Measurements from ENCODE around the gene PCK2.

Gene PCK2

GRCh38 chr14:24136684-24137528 is 42.8 kb downstream of the PCK2 start:
- DNase-seq (ENCODE audit: low read depth, low spot score): no peak

- DNase-seq (ENCODE audit: low read depth, low spot score): no peak
Observed at GRCh38 chr14:24137529-24138395, 43.7 kb downstream of the PCK2 start.

DNA sequence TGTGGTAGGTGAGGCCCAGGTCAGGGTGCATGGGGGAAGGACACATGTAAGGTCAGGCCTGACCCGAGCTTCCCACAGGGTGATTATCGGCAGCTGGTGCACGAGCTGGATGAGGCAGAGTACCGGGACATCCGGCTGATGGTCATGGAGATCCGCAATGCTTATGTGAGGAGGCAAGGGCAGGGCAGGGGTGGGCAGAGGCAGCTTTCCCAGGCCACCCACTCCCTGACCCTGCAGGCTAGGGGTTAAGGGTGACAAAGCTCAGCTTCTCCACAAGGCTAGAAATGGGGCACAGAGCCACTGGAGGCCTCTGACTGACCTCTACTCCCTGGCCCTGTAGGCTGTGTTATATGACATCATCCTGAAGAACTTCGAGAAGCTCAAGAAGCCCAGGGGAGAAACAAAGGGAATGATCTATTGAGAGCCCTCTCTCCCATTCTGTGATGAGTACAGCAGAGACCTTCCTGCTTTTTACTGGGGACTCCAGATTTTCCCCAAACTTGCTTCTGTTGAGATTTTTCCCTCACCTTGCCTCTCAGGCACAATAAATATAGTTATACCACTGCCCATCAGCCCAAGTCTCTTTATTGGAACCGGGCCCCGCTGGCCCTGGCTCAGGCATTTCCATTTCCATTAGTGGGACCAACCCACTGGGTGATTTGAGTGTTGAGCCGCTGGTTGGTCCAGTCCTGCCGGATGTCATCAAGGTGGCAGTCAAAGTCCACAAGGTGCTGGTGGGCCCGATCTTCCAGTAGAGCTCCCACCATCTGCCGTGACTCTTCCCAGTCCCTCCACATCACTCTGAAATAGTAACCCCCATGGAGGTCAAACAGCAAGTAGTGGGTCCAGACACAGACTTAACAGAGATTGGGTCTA is 44.5 kb downstream of the PCK2 start:
- no peak for DNase-seq (ENCODE audit: low read depth, low spot score)

DNA sequence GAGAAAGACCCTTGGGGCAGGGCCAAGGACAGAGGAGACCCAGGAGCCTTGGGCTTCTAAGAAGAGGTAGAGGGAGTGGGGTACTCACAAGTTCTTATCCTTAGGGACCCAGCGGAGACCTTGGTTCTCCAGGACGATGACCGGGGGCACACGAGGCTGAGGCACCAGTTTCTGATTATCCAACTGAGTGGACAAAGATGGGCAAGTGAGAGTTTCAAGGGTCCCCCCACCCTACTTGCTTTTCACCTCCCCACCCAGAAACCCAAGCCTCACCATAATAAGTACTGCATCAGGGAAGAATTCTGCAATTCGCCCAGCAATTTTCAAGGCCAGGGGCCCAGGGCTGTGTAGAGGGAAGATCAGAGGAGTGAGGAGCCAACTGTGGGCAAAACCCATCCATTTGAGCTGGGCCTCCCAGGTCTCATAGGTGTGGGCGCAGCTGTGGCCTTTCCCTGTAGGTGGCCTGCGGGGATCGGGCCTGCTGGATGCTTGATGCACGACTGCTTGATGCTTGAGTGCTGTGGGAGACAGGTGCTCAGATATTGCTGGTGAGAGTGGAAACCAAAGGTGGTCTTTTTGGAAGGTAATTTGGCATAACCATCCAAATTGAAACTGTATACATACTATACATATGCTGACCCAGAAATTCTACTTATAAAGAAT is 45.3 kb downstream of the PCK2 start:
- DNase-seq (ENCODE audit: low read depth, low spot score): no peak

DNA sequence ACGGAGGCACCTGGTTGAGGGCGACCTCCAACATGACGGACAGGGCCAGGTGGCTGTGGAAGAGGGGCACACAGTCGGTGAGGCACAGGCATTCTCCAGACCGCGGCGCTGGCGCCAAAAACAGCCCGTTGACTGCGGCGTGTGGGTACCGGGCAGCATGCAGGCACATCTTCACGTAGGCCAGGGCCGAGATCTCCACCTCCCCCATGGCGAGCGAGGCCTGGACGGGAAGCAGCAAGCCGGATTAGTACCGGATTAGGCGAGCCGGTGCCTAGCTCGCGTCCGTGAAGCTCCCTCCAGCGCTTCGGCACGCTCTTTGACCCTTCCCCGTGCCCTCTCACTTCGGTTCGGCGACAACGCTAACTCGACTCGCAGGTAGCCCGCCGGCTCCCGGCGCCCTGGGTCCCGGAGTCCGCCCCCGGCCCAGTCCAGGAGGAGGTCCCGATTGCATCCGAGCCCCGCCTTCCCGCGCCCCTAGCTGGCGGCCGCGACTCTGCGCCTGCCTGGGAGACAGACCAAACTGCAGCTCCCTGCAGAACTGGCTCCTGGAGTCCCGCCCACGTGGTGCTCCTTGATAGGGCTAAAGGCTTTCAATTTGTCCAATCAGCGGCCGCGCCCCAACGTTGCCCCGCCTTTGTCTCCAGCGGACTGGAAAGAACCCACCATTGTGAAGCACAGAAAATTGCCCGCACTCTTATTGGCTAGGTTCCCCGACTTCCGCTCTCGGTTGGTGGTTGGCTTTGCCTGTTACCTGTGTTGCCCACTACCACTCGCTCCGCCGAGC is 47.2 kb downstream of the PCK2 start, which contains the start of gene EMC9:
Gene EMC9, minus strand, starts transcription at position 495 of the 784 bp plus-strand sequence. Its CDS starts 287 bp downstream, at position 208.
- peak; percentile 99 for DNase-seq (ENCODE audit: low read depth, low spot score)

DNA sequence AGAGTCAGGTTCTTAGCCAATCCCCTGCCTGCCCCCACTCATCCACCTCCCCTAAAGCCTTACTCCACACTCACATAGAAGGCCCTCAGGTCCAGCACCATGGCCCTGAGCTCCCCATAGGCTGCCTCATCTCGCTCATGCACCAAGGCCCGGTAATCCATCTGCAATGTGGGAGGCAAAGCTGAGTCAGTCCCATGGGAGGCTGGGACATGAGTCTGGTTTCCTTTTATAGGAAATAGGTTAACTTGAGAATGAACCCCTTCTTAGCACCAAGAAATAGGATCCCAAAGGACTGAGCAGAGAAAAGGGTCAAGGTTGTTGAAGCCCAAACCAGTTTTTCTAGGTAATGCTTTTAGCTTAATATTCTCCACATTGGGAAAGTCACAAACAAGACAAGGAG is 49.4 kb downstream of the PCK2 start:
- DNase-seq (ENCODE audit: low read depth, low spot score): no peak

DNA sequence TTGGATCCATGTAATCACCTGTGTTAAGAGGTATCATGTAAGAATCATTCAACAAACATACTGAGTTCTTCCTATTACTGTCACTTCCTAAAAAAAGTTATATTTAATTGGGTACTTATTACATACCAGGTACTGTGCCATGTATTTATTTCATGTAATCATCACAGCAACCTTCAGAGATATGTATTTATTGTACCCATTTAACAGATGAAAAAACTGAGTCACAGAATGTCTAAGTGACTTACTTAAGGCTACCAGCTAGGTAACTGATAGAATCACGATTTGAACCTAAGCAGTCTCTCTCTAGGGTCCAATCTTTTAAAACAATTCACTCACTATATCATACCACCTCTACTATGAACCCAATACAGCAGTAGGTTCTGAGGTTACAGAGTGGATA is 50.3 kb downstream of the PCK2 start:
- DNase-seq (ENCODE audit: low read depth, low spot score): no peak

- no peak for DNase-seq (ENCODE audit: low read depth, low spot score)
Observed at GRCh38 chr14:24145219-24145618, 51.1 kb downstream of the PCK2 start.

GRCh38 chr14:24145690-24146452 is 51.8 kb downstream of the PCK2 start:
- DNase-seq (ENCODE audit: low read depth, low spot score): no peak

- peak; percentile 72 for DNase-seq (ENCODE audit: low read depth, low spot score)
Observed at GRCh38 chr14:24146453-24146977, 52.4 kb downstream of the PCK2 start, which contains the start of gene PSME2. Gene PSME2, minus strand, starts transcription at chr14:24146610. Its CDS starts 29 bp downstream, at chr14:24146581.

DNA sequence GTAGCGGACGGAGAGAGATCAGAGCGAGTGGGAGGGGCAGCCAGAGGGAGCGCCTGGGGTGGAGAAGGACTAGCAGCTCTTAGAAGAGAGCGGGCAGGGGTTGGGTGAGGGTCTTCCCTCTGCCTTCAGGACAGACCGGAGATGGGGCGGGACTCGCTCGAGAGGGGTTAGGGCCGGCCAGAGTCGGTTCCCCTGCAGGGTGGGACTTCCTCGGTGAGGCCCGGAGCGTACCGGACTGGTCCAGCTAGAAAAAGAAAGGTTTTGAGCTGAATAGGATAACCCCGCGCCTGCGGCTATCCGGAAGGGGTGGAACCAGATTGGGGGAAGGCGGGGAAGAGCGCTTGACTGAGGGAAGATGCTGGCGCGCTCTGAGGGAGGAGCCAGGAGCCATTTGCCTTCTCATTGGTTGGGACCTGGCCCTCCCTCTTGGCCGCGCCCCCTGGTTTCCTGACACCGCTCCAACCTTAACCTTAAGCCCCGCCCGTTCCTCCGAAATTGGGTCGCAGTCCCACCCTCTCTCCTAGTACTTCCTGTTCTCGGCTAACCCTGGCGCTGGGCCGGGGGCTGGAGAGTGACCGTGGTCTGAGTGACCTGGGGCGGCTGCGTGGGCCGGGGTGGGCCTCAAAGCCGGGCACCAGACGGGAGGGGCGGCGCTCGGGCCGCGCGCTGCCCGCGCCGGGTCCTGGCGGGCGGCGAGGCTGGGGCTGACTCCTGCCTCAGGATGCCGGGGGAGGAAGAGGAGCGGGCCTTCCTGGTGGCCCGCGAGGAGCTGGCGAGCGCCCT is 53.1 kb downstream of the PCK2 start, which contains the start of gene RNF31:
Gene RNF31, plus strand, starts transcription at position 521 of the 783 bp plus-strand sequence. Its CDS starts 201 bp downstream, at position 722.
- peak; percentile 98 for DNase-seq (ENCODE audit: low read depth, low spot score)

DNA sequence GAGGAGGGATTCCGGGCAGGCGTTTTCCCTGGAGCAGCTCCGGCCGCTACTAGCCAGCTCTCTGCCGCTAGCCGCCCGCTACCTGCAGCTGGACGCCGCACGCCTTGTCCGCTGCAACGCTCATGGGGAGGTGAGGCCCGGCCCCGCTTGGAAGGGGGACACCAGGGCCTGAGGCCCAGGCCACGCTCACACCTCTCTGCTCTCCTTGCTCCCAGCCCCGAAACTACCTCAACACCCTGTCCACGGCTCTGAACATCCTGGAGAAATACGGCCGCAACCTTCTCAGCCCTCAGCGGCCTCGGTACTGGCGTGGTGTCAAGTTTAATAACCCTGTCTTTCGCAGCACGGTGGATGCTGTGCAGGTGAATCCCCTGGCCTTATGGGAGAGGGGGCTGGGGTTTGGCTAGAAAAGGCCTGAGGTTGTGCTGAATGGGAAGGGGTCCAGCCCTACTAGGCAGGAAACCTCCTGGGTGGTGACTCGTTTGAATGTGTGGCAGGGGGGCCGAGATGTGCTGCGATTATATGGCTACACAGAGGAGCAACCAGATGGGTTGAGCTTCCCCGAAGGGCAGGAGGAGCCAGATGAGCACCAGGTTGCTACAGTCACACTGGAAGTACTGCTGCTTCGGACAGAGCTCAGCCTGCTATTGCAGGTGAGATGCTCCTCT is 53.8 kb downstream of the PCK2 start:
- no peak for DNase-seq (ENCODE audit: low read depth, low spot score)

DNA sequence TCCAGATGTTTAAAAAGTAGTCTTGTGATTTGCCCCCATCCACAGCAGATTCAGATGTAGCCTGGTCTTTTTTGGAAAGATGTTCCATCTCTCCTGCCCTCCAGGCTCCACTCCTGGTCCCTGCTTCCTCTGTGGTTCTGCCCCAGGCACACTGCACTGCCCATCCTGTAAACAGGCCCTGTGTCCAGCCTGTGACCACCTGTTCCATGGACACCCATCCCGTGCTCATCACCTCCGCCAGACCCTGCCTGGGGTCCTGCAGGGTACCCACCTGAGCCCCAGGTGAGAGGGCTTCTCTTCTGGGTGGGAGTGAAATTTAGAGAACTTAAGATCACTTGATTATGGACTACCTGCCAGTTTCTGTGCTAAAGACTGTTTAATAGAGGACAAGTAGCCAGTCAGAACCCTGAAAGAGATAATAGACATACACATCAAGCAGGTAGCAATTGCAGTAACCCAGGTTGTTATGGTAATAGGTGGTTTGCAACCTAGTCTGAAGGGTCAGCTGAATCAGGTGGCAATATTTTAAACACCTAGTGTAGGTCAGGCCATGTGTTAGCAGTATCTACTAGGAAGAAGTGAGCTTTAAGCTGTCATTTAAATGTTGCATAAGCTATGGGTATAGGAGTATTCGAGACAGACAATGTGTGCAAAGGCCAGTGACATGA is 55.3 kb downstream of the PCK2 start:
- DNase-seq (ENCODE audit: low read depth, low spot score): no peak

- no peak for DNase-seq (ENCODE audit: low read depth, low spot score)
Observed at GRCh38 chr14:24150061-24150460, 56.0 kb downstream of the PCK2 start.

GRCh38 chr14:24150567-24150966 is 56.5 kb downstream of the PCK2 start:
- no peak for DNase-seq (ENCODE audit: low read depth, low spot score)

GRCh38 chr14:24150993-24151392 is 56.9 kb downstream of the PCK2 start:
- no peak for DNase-seq (ENCODE audit: low read depth, low spot score)
